Transverse colon (tissue), 4 donors: ENCODE measurements around the gene SYDE2.

Experiments used
- EP300 ChIP-seq: sonication (generic); formaldehyde crosslinking; IDR thresholded peaks from one replicate; pipeline ENCODE4 v1.6.1; 2017; ENCODE audit warnings: antibody characterized with exemption, low read depth
- POLR2AphosphoS5 ChIP-seq, 3 donors: sonication (generic); formaldehyde crosslinking; IDR thresholded peaks; one replicate each; pipeline ENCODE4 v1.6.1; 2016; ENCODE audit warnings: antibody characterized with exemption in 3 of 3
- TF ChIP-seq, protein P1 (sequence below), 5 experiments: fragments of 200-600 bp in 3 of 5; fragments of 450-650 bp in 2 of 5; sonication (generic) in 3 of 5; IDR thresholded peaks; 1 replicate in 2 of 5; 2 replicates in 3 of 5; pipeline ENCODE4 v1.5.1; 2016 to 2017; ENCODE audit warnings: antibody characterized with exemption in 5 of 5, inconsistent platforms in 3 of 5, mild to moderate bottlenecking in 2 of 5, moderate library complexity in 1 of 5

DNA sequence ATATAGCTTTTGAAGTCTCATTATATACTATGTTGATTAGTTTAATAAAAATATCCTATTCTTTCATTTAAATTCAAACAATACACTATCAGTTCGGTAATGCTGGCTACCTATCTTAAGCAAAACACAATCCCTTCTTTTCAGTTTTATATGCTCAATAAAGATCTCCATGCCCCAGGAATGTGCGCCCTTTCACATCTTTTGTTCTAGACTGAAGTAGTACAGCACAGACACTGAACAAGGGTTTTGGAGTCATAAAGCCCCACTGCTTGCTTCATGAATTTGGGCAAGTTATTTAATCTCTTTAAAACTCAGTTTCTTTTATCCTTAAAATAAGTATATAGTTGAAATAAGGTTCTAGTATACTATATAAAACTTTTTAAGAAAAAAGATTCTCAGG is 22.4 kb downstream of the SYDE2 start:
- TF ChIP-seq, protein P1, sequence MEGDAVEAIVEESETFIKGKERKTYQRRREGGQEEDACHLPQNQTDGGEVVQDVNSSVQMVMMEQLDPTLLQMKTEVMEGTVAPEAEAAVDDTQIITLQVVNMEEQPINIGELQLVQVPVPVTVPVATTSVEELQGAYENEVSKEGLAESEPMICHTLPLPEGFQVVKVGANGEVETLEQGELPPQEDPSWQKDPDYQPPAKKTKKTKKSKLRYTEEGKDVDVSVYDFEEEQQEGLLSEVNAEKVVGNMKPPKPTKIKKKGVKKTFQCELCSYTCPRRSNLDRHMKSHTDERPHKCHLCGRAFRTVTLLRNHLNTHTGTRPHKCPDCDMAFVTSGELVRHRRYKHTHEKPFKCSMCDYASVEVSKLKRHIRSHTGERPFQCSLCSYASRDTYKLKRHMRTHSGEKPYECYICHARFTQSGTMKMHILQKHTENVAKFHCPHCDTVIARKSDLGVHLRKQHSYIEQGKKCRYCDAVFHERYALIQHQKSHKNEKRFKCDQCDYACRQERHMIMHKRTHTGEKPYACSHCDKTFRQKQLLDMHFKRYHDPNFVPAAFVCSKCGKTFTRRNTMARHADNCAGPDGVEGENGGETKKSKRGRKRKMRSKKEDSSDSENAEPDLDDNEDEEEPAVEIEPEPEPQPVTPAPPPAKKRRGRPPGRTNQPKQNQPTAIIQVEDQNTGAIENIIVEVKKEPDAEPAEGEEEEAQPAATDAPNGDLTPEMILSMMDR (IDR thresholded peaks at IDR 0.05): no peak
- TF ChIP-seq POLR2AphosphoS5 (IDR thresholded peaks at IDR 0.05): no peak
- no peak for TF ChIP-seq EP300
